RKO (cell line): ENCODE data around the gene TNFSF15.

Experiments used
- DNase-seq: peaks from one replicate; pipeline ENCODE4 v3.0.0-alpha.2; 2016; ENCODE audit warnings: low spot score

The TNFSF15 gene

DNA sequence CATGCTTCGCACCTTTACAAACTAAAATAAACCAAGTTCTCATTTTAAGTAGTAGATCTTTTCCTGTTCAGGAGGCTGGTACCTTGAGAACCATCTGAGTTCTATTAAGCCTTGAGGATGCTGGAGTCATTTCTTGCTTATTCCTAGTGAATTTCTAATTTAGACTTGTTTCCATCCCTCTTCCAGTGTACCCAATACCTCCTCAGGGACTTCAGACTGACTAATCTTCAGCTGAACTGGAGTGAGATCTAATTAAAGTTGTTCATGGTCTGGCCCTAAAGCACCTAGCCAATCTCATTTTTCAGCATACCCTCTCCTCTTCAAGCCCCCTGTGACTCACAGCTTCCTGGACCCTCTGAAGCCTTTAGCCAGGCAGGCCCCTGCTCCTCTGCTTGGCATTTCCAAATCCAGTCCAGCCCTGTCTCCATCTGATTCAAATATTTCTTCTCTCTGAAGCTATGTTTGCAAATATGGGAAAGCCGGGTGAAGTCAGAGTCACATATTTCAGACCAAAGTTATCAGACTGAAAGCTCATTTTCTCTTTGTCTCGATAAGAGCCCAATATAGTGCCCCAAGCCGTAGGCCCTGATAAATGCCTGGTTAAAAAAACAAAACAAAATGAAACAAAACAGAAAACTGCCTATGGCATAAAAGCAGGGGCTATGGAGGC, 19.4 kb upstream of the TNFSF15 start:
- no peak for DNase-seq

DNA sequence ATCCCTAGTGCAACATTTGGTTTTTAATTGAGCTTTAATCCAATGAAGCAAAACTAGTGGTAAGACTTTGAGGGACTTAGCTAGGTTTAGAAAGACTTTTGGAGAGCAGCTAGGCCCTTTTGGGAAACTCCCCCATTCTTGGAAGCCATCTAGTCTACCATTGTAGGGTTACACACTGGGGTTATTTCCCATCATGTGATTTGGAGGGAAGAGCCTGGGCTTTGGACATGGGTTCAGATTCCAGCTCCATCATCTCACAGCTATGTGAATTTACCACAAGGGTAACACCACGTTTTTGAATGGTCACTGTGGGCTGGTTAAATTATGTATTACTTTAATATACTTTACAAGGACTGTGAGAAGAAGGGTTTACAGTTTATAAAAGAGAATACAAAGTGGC, 18.3 kb upstream of the TNFSF15 start:
- DNase-seq: peak; percentile 12

DNA sequence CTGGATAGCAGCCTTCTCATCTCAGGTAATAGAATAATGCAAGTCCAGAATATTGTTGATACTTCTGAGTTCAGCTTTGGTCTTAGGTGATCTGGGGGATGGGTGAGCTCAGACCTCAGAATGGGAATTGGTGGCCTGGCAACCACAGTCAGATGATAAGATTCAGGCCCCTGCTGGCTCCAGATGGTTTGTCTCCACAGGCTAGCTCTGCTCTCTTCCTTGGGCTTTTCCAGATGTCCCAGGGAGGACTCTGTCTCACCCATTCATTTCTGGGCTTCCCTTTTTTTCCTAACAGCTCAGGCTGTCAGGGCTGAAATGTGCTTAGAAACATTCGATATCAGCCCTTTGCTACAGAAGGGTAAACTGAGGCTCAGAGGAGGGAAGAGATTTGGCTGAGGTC, 17.6 kb upstream of the TNFSF15 start:
- no peak for DNase-seq

DNA sequence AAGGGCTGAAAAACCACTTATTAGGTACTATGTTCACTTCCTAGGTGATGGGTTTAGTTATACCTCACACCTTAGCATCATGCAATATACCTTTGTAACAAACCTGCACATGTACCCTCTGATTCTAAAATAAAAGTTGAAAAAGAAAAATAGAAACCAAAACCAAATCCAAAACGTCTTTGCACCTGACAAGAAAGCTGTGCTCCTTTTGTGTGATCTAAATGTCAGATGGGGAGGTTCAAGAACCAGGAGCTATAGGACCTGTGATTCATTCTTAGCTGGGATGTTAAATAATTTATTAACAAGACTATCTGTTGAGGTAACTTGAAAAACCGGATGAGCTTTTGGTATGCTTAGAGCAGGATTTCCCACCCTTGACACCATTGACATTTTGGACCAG, 16.9 kb upstream of the TNFSF15 start:
- DNase-seq: no peak

- DNase-seq: no peak
Observed at GRCh38 chr9:114820776-114821501, 15.1 kb upstream of the TNFSF15 start.

- DNase-seq: no peak
Observed at GRCh38 chr9:114818178-114818577, 12.3 kb upstream of the TNFSF15 start.

- DNase-seq: no peak
Observed at GRCh38 chr9:114813717-114814418, 8.0 kb upstream of the TNFSF15 start.

- no peak for DNase-seq
Observed at GRCh38 chr9:114811966-114812636, 6.3 kb upstream of the TNFSF15 start.

- no peak for DNase-seq
Observed at GRCh38 chr9:114811301-114811700, 5.5 kb upstream of the TNFSF15 start.

DNA sequence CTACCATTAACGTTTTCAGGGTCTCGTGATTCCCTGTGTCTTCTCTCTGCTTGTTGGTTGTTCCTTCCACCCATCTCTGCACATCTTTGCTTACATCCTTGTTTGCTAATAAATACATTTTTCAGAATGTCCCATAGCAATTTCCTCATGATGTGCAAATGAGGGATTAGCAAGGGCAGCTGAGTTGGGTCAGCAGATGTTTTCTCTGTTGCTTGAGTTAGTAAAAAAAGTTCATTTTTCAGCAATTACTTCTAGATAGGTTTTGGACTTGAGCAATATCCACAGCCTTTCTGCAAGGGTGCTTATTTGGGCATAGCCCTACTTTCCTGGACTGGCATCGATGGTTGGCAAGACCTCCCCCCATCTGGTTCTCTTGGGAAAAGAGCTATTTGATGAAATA, 4.8 kb upstream of the TNFSF15 start:
- DNase-seq: no peak

- no peak for DNase-seq
Observed at GRCh38 chr9:114806526-114806900, 674 bp upstream of the TNFSF15 start.

DNA sequence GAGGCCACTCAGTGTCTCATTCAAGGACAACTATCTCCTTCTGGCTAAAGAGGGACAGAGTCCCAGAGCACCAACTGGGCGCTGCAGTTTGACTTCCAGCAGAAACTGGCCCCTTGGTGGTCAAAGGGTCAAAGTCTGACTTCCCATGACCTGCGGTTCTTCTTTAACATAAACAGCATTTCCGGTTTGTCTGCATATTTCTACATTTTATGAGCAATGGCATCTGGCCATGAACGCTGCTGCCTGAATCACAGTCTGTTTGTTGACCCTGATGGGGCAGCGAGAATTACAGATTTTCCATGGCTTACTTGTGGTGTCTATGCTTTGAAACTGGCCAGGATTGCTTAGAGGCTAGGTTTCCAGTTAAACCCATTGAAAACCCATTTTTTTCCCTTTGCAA, 1.3 kb downstream of the TNFSF15 start:
- DNase-seq: no peak

DNA sequence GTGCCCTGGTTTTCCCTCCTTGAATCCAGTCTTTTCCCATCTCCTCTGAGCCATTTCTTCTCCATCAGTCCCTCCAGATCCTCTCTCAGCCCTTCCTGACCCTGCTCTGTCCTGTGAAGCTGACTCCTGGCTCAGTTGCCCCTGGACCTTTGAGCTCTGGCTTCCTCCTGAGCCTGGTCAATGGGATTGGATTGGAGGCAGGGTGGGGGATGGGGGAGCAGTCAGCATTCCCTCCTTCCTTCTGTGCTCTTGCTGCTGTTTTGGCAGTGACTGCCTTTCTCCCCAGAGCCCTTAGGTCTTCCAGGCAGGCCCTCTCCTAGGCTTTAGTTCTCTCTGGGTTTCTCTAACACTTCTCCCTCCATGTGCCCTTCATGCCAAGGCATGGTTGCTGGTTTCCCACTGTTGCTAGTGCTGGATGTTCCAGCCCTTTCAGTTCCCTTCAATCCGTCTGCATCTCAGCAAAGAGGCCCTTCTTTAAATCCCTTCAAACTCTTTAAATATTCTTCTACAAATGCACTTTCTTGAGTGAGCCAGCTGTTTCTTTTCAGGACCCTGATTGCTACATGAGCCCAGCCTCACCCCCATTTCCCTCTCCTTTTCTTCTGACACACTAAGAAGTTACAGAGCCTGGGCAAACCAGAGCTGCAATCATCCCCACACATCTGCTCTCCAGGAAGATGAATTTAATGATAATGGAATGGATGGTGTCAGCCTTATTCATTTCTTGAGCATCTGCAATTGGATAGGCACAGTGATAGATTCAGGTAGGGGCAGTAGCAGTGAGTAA, 2.2 kb downstream of the TNFSF15 start:
- DNase-seq: no peak

GRCh38 chr9:114799925-114800324, 5.9 kb downstream of the TNFSF15 start:
- DNase-seq: no peak

GRCh38 chr9:114799441-114799840, 6.4 kb downstream of the TNFSF15 start:
- no peak for DNase-seq

GRCh38 chr9:114798780-114799427, 6.9 kb downstream of the TNFSF15 start:
- DNase-seq: no peak

DNA sequence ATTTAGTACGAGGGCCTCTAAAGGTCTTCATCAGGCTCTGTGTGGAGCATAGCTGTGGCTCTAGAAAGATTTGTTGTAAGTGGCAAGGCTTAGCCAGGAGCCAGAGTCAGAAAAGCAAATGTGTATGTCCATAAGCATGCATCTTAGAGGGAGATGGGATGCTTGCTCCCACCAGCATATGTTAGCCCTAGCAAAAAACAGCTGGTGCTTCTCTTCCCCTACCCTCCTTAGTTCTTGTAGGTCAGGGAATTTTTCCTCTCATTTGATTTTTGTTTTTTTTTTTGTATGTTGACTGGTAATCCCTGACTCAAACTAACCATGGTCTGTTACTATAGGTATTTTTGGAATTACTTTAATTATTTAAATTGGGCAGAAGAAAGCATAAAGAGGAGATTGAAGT, 7.7 kb downstream of the TNFSF15 start:
- DNase-seq: no peak

- no peak for DNase-seq
Observed at GRCh38 chr9:114792396-114792795, 13.4 kb downstream of the TNFSF15 start.

GRCh38 chr9:114791736-114792135, 14.1 kb downstream of the TNFSF15 start:
- DNase-seq: no peak

GRCh38 chr9:114791312-114791711, 14.5 kb downstream of the TNFSF15 start:
- no peak for DNase-seq

GRCh38 chr9:114790521-114790920, 15.3 kb downstream of the TNFSF15 start:
- DNase-seq: no peak
